NCI-H524 (cell line): ENCODE results near the gene GLYR1.

Experiments
- DNase-seq, 2 experiments: peaks; one replicate each; lab custom pipeline; 2025; lab: John Stamatoyannopoulos, UW

The GLYR1 gene

DNA sequence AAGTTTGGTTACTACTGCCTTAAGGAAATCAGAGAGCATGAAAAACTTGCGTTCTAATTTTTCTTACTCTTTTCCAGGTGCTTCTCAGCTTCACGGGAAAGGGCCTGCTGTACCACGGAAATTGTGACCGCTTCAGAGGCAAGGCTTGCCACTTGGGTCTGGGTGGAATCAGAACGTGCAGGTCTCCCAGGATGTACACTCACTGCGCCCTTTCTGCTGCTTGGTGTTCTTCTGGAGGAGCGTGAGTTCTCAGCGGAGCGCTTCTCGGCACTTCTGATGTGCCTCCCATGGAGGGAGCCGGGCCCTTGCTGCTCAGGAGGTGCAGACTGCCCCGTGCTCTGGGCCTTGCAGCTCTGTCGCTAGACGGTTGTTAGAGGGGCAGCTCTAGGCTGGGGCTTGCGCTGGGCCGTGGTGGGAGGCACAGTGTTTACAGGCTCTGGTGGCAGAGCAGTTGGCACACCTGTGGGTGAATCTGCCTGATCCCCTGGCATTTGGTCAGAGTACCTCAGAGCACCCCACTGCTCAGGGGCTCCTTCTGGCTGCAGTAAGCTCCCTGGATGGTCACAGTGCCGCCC lies 33.0 kb upstream of the GLYR1 start:
- DNase-seq = no peak

DNA sequence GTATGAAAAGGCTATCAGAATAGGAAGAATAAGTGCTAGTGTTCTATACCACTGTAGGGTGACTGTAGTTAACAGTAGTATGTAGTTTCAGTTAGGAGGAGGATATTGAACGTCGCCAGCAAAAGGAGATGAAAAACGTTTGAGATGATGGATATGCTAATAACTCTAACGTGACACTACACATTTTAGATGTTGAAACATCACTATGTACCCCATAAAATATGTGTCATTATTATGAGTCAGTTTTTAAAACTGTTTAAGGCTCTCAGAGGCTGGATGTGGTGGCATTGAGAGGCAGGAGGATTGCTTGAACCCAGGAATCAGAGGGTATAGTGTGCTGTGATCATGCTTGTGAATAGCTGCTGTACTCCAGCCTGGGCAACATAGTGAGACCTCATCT lies 32.0 kb upstream of the GLYR1 start:
- no peak for DNase-seq

DNA sequence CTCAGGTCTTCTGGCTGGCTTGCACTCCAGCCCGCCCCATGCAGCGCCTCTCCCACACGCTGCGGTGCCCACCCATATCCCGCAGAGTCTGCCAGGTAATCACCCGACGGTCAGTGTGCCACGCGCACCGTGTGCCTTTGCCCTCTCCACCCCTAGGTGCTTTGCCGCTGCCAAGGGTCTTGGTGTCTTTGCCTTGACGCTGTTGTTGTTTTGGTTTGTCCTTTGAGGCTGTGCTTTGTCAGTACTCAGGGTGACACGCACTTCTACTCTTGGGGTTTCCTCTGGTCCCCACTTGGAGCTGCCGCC lies 30.2 kb upstream of the GLYR1 start:
- DNase-seq = no peak

- DNase-seq = no peak
These were observed 29.7 kb upstream of the GLYR1 start for GRCh38 chr16:4876646-4877379.

- DNase-seq = no peak
These were observed 27.6 kb upstream of the GLYR1 start for GRCh38 chr16:4874666-4875065.

- no peak for DNase-seq
These were observed 26.0 kb upstream of the GLYR1 start for GRCh38 chr16:4873091-4873490.

GRCh38 chr16:4871071-4871470 lies 24.0 kb upstream of the GLYR1 start:
- DNase-seq = no peak

DNA sequence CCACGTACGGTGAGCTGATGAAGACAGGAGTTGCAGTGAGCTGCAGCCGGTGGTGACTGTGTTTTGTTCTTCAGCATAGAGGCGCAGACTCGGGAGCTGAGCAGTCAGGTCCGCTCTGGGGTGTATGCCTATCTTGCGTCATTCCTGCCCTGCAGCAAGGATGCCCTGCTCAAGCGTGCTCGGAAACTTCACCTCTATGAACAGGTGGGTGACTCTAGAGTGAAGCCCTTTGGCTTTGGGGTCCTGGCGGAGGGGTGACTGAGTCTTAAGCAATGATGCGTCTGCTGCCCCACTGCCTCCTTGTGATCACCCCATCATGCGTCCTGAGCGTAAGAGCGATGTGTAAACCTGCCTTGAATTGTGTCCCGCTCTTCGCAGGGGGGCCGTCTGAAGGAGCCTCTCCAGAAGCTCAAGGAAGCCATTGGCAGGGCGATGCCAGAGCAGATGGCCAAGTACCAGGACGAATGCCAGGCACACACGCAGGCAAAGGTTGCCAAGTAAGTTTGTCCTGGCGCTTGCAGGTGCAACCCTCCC lies 23.1 kb upstream of the GLYR1 start:
- no peak for DNase-seq

- no peak for DNase-seq
These were observed 22.2 kb upstream of the GLYR1 start for GRCh38 chr16:4869147-4869805.

- no peak for DNase-seq
These were observed 21.4 kb upstream of the GLYR1 start for GRCh38 chr16:4868535-4868934.

GRCh38 chr16:4868026-4868425 lies 20.9 kb upstream of the GLYR1 start:
- DNase-seq = no peak

- DNase-seq = no peak
These were observed 19.5 kb upstream of the GLYR1 start for GRCh38 chr16:4866586-4866985.

DNA sequence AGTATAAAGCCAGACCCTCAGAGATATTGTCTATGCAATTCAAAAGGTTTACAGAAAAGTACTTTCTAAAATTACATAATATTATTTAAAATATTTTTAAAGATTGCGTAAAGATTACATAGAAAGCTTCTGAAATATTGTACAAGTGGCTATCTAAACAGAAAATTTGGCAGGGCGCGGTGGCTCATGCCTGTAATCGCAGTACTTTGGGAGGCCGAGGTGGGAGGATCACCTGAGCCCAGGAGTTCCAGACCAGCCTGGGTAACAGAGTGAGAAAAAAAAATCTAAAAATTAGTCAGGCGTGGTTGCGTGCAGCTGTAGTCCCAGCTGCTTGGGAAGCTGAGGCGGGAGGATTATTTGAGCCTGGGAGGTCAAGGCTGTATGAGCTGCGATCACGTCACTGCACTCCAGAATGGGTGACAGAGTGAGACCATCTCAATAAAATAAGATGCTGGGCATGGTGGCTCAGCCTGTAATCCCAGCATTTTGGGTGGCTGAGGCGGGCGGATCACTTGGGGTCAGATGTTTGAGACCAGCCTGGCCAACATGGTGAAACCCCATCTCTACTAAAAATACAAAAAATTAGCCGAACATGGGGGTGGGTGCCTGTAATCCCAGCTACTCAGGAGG lies 18.3 kb upstream of the GLYR1 start:
- DNase-seq = no peak

DNA sequence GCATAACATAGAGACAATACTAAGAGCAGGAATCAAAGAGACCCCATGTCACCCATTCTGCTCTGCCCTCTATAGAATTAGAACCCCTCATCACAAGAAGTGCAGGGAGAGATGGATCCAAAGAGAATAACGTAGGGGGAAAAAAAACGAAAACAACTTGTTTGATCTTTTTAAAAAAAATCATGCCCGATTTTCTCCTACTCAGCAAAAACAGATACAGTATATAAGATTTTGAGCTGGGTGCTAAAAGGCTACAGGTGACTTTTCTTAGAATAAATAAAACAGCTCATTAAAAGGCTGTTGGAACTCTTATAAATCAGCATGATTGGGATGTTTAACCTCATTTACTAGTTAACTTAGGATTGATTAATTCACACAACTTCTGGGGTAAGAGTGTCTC lies 17.6 kb upstream of the GLYR1 start:
- no peak for DNase-seq

GRCh38 chr16:4862639-4863038 lies 15.6 kb upstream of the GLYR1 start:
- DNase-seq = no peak

DNA sequence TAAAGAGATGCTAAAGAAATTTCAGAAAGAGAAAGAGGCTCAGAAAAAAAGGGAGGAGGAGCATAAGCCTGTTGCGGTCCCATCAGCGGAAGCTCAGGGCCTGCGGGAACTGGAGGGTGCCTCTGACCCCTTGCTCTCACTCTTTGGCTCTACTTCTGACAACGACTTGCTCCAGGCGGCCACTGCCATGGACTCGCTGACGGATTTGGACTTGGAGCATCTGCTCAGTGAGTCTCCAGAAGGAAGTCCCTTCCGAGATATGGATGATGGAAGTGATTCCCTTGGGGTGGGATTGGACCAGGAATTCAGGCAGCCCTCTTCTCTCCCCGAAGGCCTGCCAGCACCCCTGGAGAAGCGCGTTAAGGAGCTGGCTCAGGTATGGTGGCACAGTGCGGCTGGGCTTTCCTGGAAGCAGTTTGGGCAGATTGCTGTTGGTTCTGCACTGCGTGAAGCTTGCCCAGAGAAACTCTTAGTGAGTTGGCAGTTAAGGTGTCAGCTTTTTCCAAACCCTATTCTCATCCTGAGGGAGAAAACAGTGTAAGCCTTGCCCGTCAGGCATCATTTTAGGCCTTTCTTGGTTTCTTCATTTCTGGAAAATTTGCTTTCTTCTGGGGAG lies 13.7 kb upstream of the GLYR1 start:
- DNase-seq = no peak

GRCh38 chr16:4859900-4860255 lies 12.8 kb upstream of the GLYR1 start:
- no peak for DNase-seq

- DNase-seq = no peak
These were observed 12.3 kb upstream of the GLYR1 start for GRCh38 chr16:4859190-4859899.

DNA sequence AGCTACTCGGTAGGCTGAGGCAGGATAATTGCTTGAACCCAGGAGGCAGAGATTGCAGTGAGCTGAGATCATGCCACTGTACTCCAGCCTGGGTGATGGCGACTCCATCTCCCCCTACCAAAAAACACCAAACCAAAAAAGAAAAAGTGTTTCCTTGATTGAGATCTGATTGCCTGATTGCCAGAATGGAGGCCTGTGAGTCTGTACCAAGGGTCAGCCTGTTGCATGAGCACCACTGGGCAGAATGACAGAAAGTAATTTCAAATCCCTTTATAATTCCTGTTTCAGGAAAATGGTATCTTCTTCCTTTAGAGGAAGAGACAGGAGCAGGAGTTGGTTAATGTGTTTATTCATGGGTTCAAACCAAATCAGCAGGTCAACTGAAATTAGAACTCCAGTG lies 8.7 kb upstream of the GLYR1 start:
- DNase-seq = no peak

DNA sequence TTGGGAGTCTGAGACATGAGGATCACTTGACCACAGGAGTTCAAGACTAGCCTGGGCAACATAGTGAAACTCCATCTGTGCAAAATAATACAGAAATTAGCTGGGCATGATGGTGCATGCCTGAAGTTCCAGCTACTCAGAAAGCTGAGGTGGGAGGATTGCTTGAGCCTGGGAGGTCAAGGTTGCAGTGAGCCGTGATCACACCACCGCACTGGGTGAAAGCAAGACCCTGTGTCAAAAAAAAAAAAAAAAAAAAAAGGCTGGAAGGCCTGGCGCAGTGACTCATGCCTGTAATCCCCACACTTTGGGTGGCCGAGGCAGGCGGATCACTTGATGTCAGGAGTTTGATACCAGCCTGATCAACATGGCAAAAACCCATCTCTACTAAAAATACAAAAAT lies 8.3 kb upstream of the GLYR1 start:
- no peak for DNase-seq

- DNase-seq = no peak
These were observed 5.3 kb upstream of the GLYR1 start for GRCh38 chr16:4852221-4852872.

DNA sequence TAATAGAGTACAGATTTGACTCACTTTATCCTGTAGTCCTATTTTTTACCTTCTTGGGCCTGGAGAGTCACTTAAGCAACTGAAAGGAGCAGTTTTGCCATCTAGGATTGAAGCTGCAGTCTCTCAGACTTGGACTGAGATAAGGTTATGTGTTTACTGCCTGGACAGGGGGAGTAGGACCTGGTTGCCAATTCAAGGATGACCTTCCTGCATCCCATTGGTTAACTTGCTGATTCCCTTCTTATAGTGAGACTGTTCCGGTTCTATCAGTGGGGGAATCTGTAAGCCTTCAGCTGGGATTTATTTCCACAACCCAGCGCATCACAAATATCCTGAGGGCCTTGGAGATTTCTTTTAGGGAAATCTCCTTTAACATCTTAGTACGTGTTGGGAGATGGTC lies 3.1 kb upstream of the GLYR1 start:
- DNase-seq = no peak
